ENCODE results near the gene BOK. TPM values are rescaled to one million over a fixed set of nuclear protein-coding genes. Genes with fewer than 3 reads are reported as not detected.
A peak's percentile ranks its signal among the peaks of the same experiment; 100 is the strongest.

BOK gene
- total and polyA plus RNA-seq, 2 of the 13 experiments (the other 11 are each of a cell fraction or from before 2014, with no cell fraction given), result 35.5 to 39.2 TPM

- TF ChIP-seq FUBP1 (CRISPR knock-in tag; IDR thresholded peaks at IDR 0.05; ENCODE audit: borderline replicate concordance) (no peak), FLYWCH1 (CRISPR knock-in tag; IDR thresholded peaks at IDR 0.05) (no peak), JUN (CRISPR knock-in tag; IDR thresholded peaks at IDR 0.05) (no peak), FOXO1 (CRISPR knock-in tag; IDR thresholded peaks at IDR 0.05) (no peak), SKI (IDR thresholded peaks at IDR 0.05; ENCODE audit: partially characterized antibody) (no peak), EEA1 (CRISPR knock-in tag; IDR thresholded peaks at IDR 0.05; ENCODE audit: borderline replicate concordance) (no peak), ZNF367 (CRISPR knock-in tag; IDR thresholded peaks at IDR 0.05; ENCODE audit: borderline replicate concordance) (no peak), ELK4 (CRISPR knock-in tag; IDR thresholded peaks at IDR 0.05; ENCODE audit: borderline replicate concordance) (no peak), ZNF672 (CRISPR knock-in tag; IDR thresholded peaks at IDR 0.05) (no peak), ZNF574 (CRISPR knock-in tag; IDR thresholded peaks at IDR 0.05) (peak; percentile 30; the same call in 1 of the 2 replicates), CHCHD3 (CRISPR knock-in tag; IDR thresholded peaks at IDR 0.05) (no peak)
- TF ChIP-seq, protein P1, sequence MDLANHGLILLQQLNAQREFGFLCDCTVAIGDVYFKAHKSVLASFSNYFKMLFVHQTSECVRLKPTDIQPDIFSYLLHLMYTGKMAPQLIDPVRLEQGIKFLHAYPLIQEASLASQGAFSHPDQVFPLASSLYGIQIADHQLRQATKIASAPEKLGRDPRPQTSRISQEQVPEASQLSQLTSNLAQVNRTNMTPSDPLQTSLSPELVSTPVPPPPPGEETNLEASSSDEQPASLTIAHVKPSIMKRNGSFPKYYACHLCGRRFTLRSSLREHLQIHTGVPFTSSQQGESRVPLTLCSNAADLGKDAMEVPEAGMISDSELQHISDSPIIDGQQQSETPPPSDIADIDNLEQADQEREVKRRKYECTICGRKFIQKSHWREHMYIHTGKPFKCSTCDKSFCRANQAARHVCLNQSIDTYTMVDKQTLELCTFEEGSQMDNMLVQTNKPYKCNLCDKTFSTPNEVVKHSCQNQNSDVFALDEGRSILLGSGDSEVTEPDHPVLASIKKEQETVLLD (CRISPR knock-in tag; IDR thresholded peaks at IDR 0.05; ENCODE audit: low read depth), result no peak
- TF ChIP-seq, protein P2, sequence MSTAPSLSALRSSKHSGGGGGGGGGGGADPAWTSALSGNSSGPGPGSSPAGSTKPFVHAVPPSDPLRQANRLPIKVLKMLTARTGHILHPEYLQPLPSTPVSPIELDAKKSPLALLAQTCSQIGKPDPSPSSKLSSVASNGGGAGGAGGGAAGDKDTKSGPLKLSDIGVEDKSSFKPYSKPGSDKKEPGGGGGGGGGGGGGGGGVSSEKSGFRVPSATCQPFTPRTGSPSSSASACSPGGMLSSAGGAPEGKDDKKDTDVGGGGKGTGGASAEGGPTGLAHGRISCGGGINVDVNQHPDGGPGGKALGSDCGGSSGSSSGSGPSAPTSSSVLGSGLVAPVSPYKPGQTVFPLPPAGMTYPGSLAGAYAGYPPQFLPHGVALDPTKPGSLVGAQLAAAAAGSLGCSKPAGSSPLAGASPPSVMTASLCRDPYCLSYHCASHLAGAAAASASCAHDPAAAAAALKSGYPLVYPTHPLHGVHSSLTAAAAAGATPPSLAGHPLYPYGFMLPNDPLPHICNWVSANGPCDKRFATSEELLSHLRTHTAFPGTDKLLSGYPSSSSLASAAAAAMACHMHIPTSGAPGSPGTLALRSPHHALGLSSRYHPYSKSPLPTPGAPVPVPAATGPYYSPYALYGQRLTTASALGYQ (CRISPR knock-in tag; IDR thresholded peaks at IDR 0.05), result no peak
- TF ChIP-seq, protein P3, sequence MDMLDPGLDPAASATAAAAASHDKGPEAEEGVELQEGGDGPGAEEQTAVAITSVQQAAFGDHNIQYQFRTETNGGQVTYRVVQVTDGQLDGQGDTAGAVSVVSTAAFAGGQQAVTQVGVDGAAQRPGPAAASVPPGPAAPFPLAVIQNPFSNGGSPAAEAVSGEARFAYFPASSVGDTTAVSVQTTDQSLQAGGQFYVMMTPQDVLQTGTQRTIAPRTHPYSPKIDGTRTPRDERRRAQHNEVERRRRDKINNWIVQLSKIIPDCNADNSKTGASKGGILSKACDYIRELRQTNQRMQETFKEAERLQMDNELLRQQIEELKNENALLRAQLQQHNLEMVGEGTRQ (IDR thresholded peaks at IDR 0.05; ENCODE audit: low read depth, low read length), result no peak
- TF ChIP-seq, protein P3 (CRISPR knock-in tag; IDR thresholded peaks at IDR 0.05; ENCODE audit: borderline replicate concordance), result no peak
Observed at GRCh38 chr2:241532733-241533601, 25.6 kb upstream of the BOK start (continued).
